GM18867 (cell line): ENCODE measurements around the gene CYP8B1.

Source experiments
- ATAC-seq: cut with Tn5 transposase; IDR thresholded peaks from one replicate; pipeline ENCODE4 v1.9.1; 2021; ENCODE audit warnings: mild to moderate bottlenecking, moderate library complexity; ENCODE audit not compliant: unreplicated experiment

Gene CYP8B1

DNA sequence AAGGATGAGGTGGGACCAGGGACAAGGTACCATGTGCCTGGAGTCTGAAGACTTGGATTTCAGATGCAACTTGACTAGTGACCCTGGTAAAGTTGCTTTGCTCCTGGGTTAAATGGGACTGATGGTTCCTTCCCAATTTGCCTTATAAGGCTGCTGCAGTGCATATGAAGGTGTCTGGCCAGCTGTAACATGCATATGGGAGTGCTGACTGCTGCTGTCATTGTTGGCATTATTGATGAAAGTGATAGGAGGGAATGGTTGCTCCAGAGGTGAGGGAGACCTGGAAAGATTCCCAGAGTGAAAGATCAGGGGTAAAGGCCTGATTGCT, 20.5 kb downstream of the CYP8B1 start:
- ATAC-seq: no peak

DNA sequence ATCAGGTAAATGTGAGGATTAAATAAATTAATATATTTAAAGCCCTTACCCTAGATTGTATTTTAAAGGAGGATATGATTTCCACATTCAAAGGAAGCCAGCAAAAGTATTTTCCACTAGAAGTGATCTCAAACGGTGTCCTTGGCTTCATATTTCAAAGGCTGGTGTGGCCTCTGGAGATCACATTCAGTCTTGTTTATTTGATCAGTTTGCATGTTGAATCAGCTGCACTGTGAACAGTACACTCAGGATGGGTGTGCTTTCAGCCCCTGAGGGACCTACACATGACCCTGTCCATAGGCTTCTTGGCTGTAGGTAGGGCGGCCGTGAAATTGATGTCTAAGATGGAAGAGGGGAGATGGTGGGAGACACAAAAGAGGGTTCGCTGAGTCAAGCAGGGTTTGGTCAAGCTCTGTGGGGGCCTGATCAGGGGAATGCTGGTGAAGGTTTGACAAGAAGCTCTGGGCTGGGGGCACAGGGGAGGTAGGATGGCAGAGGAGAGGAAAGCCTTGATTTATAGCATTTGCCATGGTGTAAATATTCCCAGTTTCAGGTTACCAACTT, 21.9 kb downstream of the CYP8B1 start:
- ATAC-seq: no peak

DNA sequence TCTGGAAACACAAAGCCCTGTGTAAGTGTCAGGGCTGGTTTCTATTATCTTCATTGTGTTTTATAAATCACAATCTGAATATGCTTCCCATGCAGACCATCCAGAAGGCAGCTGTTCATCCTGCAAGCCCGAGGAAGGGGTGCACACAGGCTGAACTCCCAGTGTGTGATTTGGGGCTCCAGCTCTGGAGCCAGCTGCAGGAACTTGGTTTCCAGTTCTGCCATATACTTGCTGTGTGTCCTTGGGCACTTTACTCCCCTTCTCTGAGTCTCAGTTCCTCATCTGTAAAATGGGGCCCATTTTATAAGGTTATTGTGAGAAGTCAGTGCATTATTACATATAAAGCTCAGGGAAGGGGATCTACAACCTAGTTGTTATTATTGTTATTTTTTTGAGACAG, 22.6 kb downstream of the CYP8B1 start:
- no peak for ATAC-seq

DNA sequence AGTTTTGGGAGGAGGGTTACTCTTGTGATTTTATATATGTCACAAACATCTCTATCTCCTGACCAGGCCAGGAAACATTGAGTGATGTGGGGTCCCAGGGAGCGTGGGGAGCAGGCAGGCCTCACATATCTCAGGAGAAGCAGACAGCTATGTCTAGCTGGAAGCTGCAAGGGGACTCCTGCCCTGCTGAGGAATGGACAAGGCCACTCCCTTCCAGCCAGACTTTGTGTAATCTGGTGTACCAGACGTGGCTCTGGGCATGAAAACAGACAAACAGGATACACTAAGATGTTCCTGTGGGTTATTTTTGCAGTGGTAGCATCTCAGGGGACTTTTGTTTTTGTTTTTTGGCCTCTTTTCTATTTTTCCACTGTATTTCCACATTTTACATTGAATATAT, 23.2 kb downstream of the CYP8B1 start:
- ATAC-seq: no peak

DNA sequence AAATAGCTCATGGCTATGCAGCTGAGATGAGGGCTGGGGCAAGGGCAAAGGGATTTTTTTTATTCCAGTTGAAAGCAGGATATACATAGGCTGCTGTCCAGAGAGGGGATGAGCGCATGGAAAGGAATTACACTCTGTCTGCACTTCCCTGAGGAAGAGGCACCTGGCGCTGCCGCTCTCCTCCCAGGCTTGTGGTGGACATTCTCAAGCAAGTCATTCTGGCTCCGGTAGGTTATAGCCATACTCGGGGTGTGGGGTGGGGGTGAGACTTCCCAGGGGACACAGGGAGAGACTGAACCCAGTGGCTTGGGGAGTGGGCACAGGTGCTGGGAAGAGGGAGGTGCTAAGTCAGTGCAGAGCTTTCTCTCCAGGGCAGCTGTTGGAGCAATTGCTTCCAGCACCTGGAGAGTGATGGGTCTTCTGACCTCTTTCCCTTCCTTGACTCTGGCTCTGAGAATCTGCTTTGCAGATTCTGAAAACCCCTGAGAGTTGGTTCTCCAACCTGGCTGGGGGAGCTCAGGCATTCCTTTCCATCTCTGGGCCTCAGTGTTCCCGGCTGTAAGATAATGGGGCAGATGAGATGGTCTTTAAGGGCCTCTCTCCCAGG, 24.3 kb downstream of the CYP8B1 start:
- no peak for ATAC-seq

DNA sequence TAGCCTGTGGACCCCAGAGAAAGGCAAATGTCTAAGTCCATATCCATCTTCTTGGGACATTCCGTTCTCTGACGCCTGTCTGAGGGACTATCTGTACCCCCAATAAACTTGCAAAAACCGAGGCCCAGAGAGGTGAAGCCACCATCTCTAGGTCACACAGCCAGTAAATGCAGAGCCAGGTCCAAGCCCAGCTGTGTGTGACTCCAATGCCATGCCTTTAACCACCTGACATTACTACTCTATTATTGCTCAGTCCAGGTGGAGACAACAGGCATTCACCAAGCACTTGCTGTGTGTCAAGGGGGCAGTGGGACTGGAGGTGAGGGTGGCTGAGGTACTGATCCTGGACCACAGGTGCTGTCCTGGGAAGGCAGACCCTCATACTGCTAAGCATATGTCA, 25.4 kb downstream of the CYP8B1 start:
- no peak for ATAC-seq

DNA sequence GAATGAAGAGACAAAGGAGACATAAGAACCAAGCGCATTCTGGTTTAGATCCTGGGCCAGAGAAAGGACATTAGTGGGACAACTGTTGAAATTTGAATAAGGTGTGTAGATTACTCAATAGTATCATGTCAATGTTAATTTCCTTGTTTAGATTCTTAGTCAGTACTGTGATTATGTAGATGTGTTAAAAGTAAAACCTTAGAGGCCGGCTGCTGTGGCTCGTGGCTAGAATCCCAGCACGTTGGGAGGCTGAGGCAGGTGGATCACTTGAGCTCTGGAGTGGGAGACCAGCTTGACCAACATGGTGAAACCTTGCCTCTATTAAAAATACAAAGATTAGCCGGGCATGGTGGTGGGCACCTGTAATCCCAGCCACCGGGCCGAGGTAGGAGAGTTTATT, 26.7 kb downstream of the CYP8B1 start:
- ATAC-seq: no peak

DNA sequence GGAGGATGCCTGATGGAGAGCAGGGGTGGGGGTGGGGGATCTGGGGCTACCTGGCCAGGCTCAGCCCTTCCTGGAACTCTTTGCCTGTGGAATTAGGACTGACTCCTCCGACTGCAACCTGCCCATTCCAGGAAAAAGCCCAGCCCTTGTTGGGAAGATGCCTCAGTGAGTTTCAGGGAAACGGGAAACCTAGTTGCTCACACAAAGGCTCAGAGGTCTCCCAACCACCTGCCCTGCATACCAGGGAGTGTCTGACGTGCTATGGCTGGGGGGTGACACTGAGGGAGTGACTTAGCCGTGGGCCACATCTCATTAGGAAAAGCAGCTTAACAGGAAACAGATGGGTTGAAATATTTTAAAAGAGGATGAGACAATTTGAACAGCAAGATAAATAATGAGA, 27.9 kb downstream of the CYP8B1 start:
- no peak for ATAC-seq

DNA sequence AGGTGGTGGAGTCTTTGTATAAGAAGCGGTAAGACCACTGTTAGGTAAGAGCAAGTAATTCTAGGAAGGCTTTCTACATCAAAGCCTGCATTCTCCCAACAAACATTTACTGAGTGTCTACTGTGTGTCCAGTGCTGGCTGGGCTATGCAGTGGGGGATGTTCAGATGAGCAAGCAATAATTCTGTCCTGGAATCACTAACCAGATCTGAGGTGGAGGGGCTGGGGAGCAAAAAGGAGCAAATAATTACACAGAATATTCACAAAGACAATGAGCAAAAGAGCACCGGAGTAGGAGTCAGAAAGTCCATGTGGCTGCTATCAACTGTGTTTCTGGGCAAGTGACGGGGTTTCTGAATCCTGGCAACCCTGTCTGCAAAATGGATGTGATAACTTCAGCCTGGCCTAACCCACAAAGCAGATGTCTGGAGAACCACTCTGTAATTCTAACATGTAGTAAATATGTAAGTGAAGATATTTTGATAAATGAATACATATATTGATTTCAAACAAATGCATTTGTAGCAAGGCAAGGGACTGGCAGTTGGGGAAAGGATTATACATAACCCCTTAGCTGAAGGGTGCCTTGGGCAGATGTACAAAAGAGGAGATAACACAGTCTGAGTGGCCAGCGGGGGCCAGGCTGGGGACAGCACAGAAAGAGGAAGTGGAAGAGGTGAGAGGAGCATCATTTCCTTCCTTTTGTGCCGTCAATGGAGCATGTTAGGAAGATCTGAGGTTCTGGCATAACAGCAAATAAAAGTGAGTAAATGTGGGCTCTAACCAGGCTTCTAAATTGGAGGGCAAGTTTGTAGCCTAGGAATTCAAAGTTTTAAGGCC, 28.8 kb downstream of the CYP8B1 start:
- peak; percentile 83 for ATAC-seq

DNA sequence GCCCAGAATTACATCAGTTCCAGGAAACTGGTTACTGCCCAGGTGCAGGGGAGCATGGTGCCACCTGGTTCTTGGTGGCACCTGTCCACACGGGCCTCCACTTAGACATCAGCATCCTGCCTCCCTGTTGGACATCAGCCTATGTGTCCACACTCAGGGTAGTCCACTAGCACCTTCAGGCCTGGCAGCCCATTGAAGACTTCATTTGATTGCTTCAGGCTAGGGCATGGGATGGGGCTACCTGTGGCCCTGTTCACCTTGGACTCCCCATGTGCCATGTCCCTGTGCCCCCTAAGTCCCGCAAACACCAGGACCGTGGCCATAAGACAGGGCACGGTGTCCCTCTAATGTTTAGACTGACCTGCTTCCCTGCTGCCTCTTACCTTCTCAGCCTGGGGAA, 30.9 kb downstream of the CYP8B1 start:
- ATAC-seq: no peak

DNA sequence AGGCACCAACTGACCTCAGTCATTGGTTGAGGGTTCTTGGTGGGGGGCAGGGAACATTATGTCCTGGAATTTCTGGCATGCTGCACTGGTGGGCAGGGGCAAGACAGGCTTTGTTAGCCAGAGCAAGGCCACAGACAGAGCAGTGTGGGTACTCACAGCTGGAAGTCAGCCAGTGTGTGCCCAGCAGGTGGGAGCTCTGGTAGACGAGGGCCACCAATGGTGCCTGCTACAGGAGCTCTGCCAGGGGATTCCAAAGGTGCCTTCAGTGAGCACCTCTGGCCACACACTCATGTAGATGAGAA, 31.3 kb downstream of the CYP8B1 start:
- no peak for ATAC-seq

DNA sequence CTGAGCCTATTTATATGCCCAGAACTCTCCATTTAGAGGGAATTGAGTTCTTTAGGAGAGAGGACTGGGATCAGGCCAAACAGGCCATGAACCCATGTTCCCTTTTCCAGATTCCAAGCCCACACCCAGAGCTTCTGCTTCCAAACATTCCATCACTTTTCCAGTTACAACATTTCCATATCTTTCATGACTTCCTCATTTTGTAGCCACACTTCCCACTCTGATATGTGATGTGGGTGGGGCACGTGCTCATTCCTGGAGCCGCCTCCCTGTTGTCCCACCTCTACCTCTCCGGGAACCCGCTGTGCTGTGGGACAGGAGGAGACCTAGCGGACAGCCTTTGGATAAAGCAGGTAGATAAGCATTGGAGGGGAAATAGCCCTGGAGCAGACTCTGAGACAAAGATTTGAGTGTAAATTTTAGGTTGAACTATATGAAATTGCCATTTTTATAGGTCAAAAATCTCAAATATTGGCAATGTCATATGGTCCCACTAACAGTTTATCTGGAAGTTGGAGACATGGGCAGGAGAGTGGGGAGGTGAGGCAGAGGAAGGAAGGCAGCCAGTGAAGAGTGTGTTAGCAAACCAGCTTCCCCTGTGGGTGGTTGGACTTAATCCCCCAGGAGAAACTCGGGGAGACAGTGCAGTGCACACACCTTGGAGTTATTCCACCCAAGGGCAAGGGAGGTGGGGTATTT, 31.8 kb downstream of the CYP8B1 start:
- ATAC-seq: no peak

DNA sequence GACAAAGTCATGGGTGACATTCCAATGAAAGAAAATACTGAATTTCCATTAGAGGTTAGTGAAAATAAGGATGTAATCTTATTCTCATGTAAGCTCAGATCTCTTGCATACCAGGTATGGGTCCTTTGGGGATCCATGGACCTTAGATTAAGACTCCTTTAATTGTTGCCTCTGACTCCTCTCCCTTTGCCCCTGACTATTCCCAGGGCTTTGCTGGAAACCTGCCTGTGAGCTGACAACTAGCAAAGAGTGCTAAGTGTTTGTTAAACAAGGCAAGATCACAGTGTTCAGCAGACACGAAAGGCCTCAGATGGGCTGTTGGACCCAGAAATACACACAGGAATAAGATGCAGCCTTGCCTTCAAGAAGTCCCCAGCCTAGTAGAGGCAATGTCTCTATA, 34.3 kb downstream of the CYP8B1 start:
- ATAC-seq: no peak

DNA sequence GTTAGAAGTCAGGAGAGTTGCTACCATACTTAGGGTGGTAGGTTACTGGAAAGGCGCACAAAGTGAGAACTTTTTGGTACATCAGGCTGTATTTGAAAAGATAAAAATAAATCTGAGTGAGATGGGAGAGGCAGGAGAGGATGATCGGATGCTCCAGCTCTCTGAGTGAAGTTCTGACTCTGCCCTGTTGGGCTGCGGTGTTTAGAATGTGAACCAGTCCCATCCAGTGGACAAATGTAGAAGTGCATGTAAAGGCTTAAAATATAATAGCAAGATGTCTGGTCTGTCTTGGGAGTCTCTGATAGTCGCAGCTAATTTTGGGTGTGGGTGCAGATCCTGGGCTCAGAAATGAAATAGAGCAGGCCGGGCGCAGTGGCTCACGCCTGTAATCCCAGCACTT, 36.1 kb downstream of the CYP8B1 start:
- peak; percentile 100 for ATAC-seq

DNA sequence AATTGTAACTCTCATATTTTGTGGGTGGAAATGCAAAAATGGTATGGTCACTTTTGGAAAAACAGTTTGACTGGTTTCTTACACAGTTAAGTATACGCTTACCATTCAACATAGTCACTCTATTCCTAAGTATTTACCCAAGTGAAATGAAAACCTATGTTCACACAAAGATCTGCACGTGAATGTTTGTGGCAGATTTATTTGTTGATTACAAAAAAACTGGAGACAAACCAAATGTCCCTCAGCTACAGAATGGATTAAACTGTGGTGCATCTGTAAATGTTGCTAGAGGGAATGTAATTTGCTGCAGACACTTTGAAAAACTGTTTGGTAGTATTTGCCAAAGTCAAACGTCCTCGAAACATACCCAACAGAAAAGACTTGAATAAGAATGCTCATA, 37.1 kb downstream of the CYP8B1 start:
- no peak for ATAC-seq

DNA sequence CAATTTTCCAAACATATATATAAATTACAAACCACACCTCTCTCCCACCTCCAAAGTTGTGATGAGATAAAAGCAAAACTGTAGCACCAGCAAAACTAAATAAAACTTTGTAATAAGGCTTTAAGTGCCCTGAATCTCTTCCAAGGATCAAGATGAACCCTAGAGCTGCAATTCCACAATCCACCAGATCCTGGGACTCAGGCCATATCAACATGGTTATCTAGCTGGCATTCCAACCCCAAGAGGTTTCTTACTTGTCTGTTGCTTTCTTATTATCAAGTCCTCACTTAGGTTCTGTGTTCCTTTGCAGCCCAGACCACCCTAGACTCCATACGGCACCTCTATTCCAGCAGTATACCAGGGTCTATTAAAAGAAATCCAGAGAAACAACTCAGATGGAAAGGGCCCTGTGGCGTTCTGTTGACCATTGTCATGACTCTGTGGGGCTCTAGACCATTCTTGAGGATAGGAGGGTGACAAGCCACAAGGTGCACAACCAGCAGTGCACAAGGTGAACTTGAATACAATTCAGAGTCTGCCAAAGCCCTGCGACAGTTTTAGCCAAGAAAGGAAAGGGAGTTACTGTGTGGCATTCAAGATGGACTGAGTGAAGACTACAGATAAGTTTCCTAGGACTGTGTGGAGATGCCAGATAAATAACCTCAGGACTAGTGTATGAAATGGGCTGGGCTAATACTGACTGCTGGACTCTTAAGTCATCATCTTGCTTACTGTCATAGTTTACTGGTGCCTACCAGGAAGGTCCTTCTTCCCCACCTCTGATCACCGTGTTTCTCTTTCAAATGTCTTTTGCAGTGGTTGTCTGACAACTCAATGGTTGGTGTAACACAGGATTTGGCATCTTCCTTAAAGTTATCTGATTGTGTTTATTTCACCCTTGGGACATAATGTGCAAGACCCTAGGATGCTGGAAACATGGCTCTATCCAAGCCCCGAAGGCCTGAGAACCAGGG, 39.2 kb downstream of the CYP8B1 start:
- no peak for ATAC-seq

DNA sequence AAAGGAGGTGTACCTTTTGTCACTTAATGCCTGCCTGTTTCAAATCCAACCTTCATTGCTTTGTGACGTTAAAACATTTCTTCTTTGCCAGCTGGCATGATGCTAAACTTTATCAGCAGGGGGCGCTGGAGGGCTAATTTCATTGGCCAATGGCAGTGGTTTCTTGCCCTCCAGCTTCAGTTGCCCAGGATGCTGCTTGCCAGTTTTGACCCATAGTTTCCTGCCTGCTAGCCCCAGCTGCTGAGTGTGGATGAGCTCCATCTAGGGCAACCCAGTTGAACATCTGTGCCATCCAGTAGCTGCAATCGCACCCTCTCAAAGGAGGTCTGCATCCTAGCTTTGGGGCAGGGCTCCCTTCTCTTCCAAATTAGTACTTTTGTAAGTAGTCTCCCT, 44.4 kb downstream of the CYP8B1 start:
- ATAC-seq: no peak

DNA sequence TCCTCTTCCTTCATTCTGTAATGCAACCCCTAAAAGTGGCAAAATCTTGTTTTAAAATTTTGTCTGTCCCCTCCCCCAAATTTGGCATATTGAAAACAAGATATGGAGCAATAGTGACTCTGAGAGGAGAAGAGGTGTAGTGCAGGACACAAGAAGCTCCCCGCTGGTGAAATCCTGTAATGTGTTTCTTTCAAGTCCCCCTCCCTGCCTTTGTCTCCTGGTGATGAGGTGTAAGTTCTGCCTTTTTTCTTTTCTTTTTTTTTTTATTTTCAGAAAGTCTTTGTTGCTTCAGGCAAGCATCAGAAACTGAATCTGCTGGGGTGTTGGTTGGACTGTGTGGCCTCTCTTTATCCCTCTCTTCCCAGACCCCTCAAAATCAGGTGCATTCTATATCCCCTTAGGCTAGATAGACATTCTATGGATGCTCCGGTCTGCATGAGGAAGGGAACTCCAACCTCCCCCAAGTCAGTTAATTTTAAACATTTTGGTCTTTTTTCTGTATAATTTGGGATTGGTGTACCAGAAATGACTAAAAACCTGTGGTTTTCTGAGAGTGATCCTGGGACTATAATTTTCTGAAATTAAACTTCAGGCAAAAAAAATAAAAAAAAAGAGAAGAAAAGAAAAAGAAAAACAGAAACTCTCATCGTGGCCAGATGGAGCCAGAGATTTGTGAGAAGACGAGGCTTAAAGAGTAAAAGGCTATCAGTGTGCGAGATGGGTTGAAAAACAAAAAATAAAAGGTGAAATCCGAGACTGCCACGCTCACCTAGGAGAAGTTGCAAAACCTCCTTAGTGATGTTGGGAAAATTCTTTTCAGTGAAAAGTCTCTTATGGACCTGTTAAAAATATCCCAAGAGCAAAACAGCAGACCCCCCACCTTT, 45.0 kb downstream of the CYP8B1 start:
- ATAC-seq: no peak

DNA sequence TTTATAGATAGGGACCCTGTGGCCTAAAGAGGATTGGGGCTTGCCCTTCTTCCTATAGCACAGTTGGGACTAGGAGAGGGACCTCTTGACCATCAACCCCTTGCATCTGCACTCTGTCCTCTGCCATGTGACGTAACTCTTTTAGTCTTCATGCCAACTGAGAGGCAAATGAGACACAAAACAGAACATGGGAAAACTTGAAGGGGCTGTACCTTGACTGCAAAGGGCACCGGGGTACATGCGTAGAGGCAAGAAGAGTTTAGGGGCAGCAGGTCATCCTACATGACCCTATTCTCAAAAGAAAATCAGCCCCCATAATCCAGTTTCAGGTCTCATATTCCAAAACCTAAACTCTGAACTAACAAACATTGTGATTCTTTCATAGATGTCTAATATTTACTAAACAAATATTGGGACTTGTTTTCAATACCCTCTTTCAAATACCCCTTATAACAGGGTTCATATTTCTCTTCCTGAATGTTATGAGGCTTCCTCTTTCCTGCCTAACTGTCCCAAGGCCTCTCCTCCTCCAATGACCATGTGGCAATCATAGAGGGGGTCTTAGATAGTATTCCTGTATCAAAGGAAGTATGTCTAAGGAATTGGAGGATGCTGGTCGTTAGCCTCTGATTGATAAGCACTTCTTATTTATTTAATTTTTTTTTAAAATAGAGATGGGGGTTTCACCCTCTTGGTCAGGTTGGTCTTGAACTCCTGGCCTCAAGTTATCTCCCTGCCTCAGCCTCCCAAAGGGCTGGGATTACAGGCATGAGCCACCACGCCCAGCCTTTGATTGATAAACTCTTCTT, 45.8 kb downstream of the CYP8B1 start:
- no peak for ATAC-seq
